HepG2 (cell line): ENCODE results near the gene NRN1L. TPM values are rescaled to one million over a fixed set of nuclear protein-coding genes. Genes with fewer than 3 reads are reported as not detected.
A peak's percentile ranks its signal among the peaks of the same experiment; 100 is the strongest.

Experiments used
- LCORL ChIP-seq, 2 experiments: fragments of 450-650 bp in 1 of 2; sonication (generic) in 1 of 2; formaldehyde crosslinking in 1 of 2; IDR thresholded peaks; 2 replicates each; pipeline versions ENCODE4 v1.5.0 to v1.6.1; 2017 to 2020; ENCODE audit warnings: antibody characterized with exemption in 1 of 2, missing genetic modification reagents in 1 of 2
- MEIS1 ChIP-seq: sonication (generic); formaldehyde crosslinking; IDR thresholded peaks from 2 replicates; pipeline ENCODE4 v1.9.0; 2021; ENCODE audit warnings: mild to moderate bottlenecking, missing genetic modification reagents, moderate library complexity, borderline replicate concordance
- MIXL1 ChIP-seq: IDR thresholded peaks from 2 replicates; pipeline ENCODE4 v1.6.1; 2016
- RBM39 ChIP-seq: fragments of 200-400 bp; formaldehyde crosslinking; IDR thresholded peaks from one replicate; pipeline ENCODE4 v1.6.1; 2018; ENCODE audit warnings: antibody characterized with exemption, mild to moderate bottlenecking, low read depth, low read length; ENCODE audit not compliant: poor library complexity, severe bottlenecking
- RXRA ChIP-seq: sonication (generic); formaldehyde crosslinking; IDR thresholded peaks from 2 replicates; pipeline ENCODE4 v1.5.1; 2020; ENCODE audit warnings: missing genetic modification reagents
- ZKSCAN1 ChIP-seq: fragments of 150-350 bp; IDR thresholded peaks from 2 replicates; pipeline ENCODE4 v1.6.1; 2014; ENCODE audit warnings: low read length
- ZNF136 ChIP-seq: sonication (generic); formaldehyde crosslinking; IDR thresholded peaks from 2 replicates; pipeline ENCODE4 v1.8.1; 2022; ENCODE audit warnings: low read depth, mild to moderate bottlenecking, moderate library complexity, missing genetic modification reagents
- ZNF264 ChIP-seq: sonication (generic); formaldehyde crosslinking; IDR thresholded peaks from 2 replicates; pipeline ENCODE4 v1.4.0; 2020; ENCODE audit warnings: missing genetic modification reagents
- ZNF274 ChIP-seq: sonication (generic); formaldehyde crosslinking; IDR thresholded peaks from 2 replicates; pipeline ENCODE4 v1.5.1; 2020; ENCODE audit warnings: mild to moderate bottlenecking, missing genetic modification reagents
- ZNF34 ChIP-seq: sonication (generic); formaldehyde crosslinking; IDR thresholded peaks from 2 replicates; pipeline ENCODE4 v1.4.0; 2020; ENCODE audit warnings: mild to moderate bottlenecking, missing genetic modification reagents, borderline replicate concordance
- polyA plus RNA-seq, 8 experiments: library from polyadenylated mRNA; depleted of rRNA in 3 of 8; stranded (reverse) in 7 of 8; unstranded in 1 of 8; fragments of >200 nt; fragmentation: Illumina TruSeq in 4 of 8; extraction: Trizol in 4 of 8; gene quantifications; 2 replicates each; pipeline versions ENCODE4 v1.2.1 to v1.2.3, GENCODE V29; 2011 to 2016; ENCODE audit warnings: low read depth in 4 of 8, missing spikeins in 1 of 8, mixed read lengths in 1 of 8; ENCODE audit not compliant: insufficient read depth in 1 of 8
- total RNA-seq, 5 experiments: library from RNA; depleted of rRNA; stranded (reverse); fragments of >200 nt; fragmentation: Illumina TruSeq; extraction: Trizol; gene quantifications; 2 replicates each; pipeline ENCODE4 v1.2.3, GENCODE V29; 2016; ENCODE audit warnings: low read depth in 1 of 5
- TF ChIP-seq, protein P1 (sequence below): sonication (generic); formaldehyde crosslinking; conservative IDR thresholded peaks from 2 replicates; pipeline ENCODE4 v1.8.0; 2022; ENCODE audit warnings: low read depth, missing genetic modification reagents
- TF ChIP-seq, protein P2 (sequence below): sonication (generic); formaldehyde crosslinking; IDR thresholded peaks from 2 replicates; pipeline ENCODE4 v1.5.0; 2020; ENCODE audit warnings: mild to moderate bottlenecking, missing genetic modification reagents
- TF ChIP-seq, protein P3 (sequence below): sonication (generic); formaldehyde crosslinking; IDR thresholded peaks from 2 replicates; pipeline ENCODE4 v1.5.1; 2020; ENCODE audit warnings: missing genetic modification reagents, mild to moderate bottlenecking, borderline replicate concordance
- TF ChIP-seq, protein P4 (sequence below): sonication (generic); formaldehyde crosslinking; IDR thresholded peaks from 2 replicates; pipeline ENCODE4 v1.4.0; 2020; ENCODE audit warnings: missing genetic modification reagents, mild to moderate bottlenecking, borderline replicate concordance

NRN1L gene
- total and polyA plus RNA-seq, 2 of the 13 experiments (the other 11 are each of a cell fraction or from before 2014, with no cell fraction given) = 0.53 to 1.2 TPM

DNA sequence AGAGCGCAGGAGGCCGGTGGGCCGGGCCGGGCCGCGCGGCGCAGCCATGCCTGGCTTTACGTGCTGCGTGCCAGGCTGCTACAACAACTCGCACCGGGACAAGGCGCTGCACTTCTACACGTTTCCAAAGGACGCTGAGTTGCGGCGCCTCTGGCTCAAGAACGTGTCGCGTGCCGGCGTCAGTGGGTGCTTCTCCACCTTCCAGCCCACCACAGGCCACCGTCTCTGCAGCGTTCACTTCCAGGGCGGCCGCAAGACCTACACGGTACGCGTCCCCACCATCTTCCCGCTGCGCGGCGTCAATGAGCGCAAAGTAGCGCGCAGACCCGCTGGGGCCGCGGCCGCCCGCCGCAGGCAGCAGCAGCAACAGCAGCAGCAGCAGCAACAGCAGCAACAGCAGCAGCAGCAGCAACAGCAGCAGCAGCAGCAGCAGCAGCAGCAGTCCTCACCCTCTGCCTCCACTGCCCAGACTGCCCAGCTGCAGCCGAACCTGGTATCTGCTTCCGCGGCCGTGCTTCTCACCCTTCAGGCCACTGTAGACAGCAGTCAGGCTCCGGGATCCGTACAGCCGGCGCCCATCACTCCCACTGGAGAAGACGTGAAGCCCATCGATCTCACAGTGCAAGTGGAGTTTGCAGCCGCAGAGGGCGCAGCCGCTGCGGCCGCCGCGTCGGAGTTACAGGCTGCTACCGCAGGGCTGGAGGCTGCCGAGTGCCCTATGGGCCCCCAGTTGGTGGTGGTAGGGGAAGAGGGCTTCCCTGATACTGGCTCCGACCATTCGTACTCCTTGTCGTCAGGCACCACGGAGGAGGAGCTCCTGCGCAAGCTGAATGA is 42.0 kb upstream of the NRN1L start (continued):
- TF ChIP-seq RBM39 (peak; percentile 91), RXRA (CRISPR knock-in tag) (peak; percentile 68; the same call in 1 of the 2 replicates), ZKSCAN1 (no peak), ZNF136 (CRISPR knock-in tag) (peak; percentile 24; the same call in 1 of the 2 replicates), MIXL1 (CRISPR knock-in tag) (no peak), LCORL (IDR thresholded peaks at IDR 0.05) (no peak), LCORL (CRISPR knock-in tag; IDR thresholded peaks at IDR 0.05) (peak; percentile 81), ZNF264 (CRISPR knock-in tag) (peak; percentile 67; the same call in 1 of the 2 replicates), MEIS1 (CRISPR knock-in tag) (peak; percentile 36), ZNF274 (CRISPR knock-in tag) (0 out of 2 replicates have a peak, but pooled peaks have one; percentile 57), ZNF34 (CRISPR knock-in tag) (peak; percentile 85; the same call in 1 of the 2 replicates)
- TF ChIP-seq, protein P1, sequence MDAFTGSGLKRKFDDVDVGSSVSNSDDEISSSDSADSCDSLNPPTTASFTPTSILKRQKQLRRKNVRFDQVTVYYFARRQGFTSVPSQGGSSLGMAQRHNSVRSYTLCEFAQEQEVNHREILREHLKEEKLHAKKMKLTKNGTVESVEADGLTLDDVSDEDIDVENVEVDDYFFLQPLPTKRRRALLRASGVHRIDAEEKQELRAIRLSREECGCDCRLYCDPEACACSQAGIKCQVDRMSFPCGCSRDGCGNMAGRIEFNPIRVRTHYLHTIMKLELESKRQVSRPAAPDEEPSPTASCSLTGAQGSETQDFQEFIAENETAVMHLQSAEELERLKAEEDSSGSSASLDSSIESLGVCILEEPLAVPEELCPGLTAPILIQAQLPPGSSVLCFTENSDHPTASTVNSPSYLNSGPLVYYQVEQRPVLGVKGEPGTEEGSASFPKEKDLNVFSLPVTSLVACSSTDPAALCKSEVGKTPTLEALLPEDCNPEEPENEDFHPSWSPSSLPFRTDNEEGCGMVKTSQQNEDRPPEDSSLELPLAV (CRISPR knock-in tag) = peak; percentile 36; the same call in 1 of the 2 replicates
- TF ChIP-seq, protein P2, sequence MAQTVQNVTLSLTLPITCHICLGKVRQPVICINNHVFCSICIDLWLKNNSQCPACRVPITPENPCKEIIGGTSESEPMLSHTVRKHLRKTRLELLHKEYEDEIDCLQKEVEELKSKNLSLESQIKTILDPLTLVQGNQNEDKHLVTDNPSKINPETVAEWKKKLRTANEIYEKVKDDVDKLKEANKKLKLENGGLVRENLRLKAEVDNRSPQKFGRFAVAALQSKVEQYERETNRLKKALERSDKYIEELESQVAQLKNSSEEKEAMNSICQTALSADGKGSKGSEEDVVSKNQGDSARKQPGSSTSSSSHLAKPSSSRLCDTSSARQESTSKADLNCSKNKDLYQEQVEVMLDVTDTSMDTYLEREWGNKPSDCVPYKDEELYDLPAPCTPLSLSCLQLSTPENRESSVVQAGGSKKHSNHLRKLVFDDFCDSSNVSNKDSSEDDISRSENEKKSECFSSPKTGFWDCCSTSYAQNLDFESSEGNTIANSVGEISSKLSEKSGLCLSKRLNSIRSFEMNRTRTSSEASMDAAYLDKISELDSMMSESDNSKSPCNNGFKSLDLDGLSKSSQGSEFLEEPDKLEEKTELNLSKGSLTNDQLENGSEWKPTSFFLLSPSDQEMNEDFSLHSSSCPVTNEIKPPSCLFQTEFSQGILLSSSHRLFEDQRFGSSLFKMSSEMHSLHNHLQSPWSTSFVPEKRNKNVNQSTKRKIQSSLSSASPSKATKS (CRISPR knock-in tag) = peak; percentile 4; the same call in 1 of the 2 replicates
- TF ChIP-seq, protein P3, sequence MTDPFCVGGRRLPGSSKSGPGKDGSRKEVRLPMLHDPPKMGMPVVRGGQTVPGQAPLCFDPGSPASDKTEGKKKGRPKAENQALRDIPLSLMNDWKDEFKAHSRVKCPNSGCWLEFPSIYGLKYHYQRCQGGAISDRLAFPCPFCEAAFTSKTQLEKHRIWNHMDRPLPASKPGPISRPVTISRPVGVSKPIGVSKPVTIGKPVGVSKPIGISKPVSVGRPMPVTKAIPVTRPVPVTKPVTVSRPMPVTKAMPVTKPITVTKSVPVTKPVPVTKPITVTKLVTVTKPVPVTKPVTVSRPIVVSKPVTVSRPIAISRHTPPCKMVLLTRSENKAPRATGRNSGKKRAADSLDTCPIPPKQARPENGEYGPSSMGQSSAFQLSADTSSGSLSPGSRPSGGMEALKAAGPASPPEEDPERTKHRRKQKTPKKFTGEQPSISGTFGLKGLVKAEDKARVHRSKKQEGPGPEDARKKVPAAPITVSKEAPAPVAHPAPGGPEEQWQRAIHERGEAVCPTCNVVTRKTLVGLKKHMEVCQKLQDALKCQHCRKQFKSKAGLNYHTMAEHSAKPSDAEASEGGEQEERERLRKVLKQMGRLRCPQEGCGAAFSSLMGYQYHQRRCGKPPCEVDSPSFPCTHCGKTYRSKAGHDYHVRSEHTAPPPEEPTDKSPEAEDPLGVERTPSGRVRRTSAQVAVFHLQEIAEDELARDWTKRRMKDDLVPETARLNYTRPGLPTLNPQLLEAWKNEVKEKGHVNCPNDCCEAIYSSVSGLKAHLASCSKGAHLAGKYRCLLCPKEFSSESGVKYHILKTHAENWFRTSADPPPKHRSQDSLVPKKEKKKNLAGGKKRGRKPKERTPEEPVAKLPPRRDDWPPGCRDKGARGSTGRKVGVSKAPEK (CRISPR knock-in tag) = no peak
- TF ChIP-seq, protein P4, sequence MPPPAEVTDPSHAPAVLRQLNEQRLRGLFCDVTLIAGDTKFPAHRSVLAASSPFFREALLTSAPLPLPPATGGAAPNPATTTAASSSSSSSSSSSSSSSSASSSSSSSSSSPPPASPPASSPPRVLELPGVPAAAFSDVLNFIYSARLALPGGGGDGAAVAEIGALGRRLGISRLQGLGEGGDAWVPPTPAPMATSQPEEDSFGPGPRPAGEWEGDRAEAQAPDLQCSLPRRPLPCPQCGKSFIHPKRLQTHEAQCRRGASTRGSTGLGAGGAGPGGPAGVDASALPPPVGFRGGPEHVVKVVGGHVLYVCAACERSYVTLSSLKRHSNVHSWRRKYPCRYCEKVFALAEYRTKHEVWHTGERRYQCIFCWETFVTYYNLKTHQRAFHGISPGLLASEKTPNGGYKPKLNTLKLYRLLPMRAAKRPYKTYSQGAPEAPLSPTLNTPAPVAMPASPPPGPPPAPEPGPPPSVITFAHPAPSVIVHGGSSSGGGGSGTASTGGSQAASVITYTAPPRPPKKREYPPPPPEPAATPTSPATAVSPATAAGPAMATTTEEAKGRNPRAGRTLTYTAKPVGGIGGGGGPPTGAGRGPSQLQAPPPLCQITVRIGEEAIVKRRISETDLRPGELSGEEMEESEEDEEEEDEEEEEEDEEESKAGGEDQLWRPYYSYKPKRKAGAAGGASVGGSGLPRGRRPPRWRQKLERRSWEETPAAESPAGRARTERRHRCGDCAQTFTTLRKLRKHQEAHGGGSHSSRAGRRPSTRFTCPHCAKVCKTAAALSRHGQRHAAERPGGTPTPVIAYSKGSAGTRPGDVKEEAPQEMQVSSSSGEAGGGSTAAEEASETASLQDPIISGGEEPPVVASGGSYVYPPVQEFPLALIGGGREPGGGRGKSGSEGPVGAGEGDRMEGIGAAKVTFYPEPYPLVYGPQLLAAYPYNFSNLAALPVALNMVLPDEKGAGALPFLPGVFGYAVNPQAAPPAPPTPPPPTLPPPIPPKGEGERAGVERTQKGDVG (CRISPR knock-in tag) = peak; percentile 54; the same call in 1 of the 2 replicates
